Heart left ventricle (tissue), 13 donors: ENCODE measurements around the gene DCHS1.

ENCODE experiments used
- POLR2A ChIP-seq, 2 donors: fragments of 450-650 bp; IDR thresholded peaks; one replicate each; pipeline ENCODE4 v1.6.1; 2017; ENCODE audit warnings: antibody characterized with exemption in 2 of 2, mild to moderate bottlenecking in 2 of 2, moderate library complexity in 2 of 2
- TF ChIP-seq, protein P1 (sequence below), 12 donors: fragments of 200-600 bp; sonication (generic) in 4 of 12; IDR thresholded peaks; one replicate each; pipeline versions ENCODE4 v1.5.0 to v1.8.0; 2018 to 2022; ENCODE audit warnings: antibody characterized with exemption in 12 of 12, mild to moderate bottlenecking in 5 of 12
- donor health status: ischemic (EF 13 %, LVEDD 7.1; RV severe dilation, severe dysfunction).
- donor health status: DM: no; HTN: yes; CAD: no.
- donor health status: DM: no; HTN: no; CAD: no.
- donor health status: ischemic (EF 25% LVEDD 6.9; RV normal size, moderate dysfunction).
- donor health status: ischemic (EF 25% LVEDD 5.7; RV mildly dilated, moderate dysfunction).
- donor health status: ischemic (EF 35%, LVEDD 5.7; RV mildly dilated, moderate dysfunction).
- donor health status: nonischemic (EF 11% LVEDD 7.7; RV severe dilation, severe dysfunction).
- donor health status: DM: yes; HTN: yes; CAD: no.
- donor health status: PGD.
- donor health status: ischemic (EF 29% LVEDD 5.4; RV normal size, mild dysfunction).
- donor health status: nonischemic (EF 23%, LVEDD 6.1; RV moderate dilation, normal function).

DNA sequence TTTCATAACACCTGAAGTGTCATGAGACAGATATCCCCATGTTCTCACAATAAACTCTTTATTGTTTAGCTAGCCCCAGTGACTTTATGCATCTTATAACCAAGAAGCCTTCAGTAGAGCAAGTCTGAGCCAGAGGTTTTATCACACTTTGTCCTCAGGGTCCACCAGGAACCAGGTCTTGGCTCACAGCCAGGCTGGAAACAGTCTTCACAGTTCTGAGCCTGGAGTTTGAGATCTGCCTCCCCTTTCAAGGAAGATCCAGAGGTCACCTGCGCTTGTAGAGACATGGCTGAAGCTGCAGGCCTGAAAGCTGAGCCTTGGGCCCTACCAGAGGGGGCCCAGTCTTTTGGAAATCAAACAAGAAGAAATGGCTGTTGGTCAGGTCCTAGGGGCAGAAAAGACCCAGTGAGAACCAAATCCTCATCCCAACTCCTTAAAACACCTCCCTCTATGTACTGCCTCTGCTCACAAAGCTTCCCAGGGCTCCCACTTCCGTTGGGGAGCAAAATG is 55.7 kb downstream of the DCHS1 start:
- TF ChIP-seq, protein P1, sequence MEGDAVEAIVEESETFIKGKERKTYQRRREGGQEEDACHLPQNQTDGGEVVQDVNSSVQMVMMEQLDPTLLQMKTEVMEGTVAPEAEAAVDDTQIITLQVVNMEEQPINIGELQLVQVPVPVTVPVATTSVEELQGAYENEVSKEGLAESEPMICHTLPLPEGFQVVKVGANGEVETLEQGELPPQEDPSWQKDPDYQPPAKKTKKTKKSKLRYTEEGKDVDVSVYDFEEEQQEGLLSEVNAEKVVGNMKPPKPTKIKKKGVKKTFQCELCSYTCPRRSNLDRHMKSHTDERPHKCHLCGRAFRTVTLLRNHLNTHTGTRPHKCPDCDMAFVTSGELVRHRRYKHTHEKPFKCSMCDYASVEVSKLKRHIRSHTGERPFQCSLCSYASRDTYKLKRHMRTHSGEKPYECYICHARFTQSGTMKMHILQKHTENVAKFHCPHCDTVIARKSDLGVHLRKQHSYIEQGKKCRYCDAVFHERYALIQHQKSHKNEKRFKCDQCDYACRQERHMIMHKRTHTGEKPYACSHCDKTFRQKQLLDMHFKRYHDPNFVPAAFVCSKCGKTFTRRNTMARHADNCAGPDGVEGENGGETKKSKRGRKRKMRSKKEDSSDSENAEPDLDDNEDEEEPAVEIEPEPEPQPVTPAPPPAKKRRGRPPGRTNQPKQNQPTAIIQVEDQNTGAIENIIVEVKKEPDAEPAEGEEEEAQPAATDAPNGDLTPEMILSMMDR (IDR thresholded peaks at IDR 0.05) = no peak
- no peak for TF ChIP-seq POLR2A (IDR thresholded peaks at IDR 0.05)
